K562 (cell line): ENCODE data around the gene TOM1L2. TPM values are rescaled to one million over a fixed set of nuclear protein-coding genes. Genes with fewer than 3 reads are reported as not detected.
A peak's percentile ranks its signal among the peaks of the same experiment; 100 is the strongest.

Experiments used
- ATAC-seq: fragments of 200-7000 bp; cut with Tn5 transposase; 3 replicates; pipeline ENCODE4 v1.9.1; 2020; ENCODE audit warnings: moderate library complexity
- BruUV-seq: library from RNA; stranded (reverse); fragments of 400-500 nt; replicated peaks from 2 replicates; lab custom pipeline; 2021; lab: Mats Ljungman, UMichigan
- CTCF ChIA-PET: fragments of 300-600 bp; formaldehyde crosslinking; extraction: SDS; loops from one replicate; lab custom pipeline; 2021; ENCODE audit warnings: low intra/inter-chr PET ratio; lab: Yijun Ruan, JAX
- POLR2A ChIA-PET: fragments of 300-600, 350-650 bp; sonication (Branson Sonifier 250); formaldehyde crosslinking; extraction: SDS; loops from one replicate; lab custom pipeline; 2021; ENCODE audit warnings: antibody characterized with exemption, inconsistent platforms; lab: Yijun Ruan, JAX
- DNase-seq, 4 experiments: peaks; one replicate each; pipeline versions ENCODE4 v3.0.0 to v3.0.0-alpha.2; 2011 to 2018; ENCODE audit warnings: low spot score in 3 of 4, mixed read lengths in 3 of 4; ENCODE audit errors: extremely low read depth in 1 of 4
- FAIRE-seq: peaks from 2 replicates; lab custom pipeline; 2011; peaks lifted over from hg19 to GRCh38; lab: Jason Lieb, UNC
- H2AFZ ChIP-seq: 2 replicates; pipeline ENCODE4 v1.6.0; 2011; ENCODE audit warnings: low read depth, low read length, control low read depth, inconsistent platforms
- H3K27ac ChIP-seq: fragments of 200-600 bp; 3 replicates; pipeline ENCODE4 v1.8.0; 2011; ENCODE audit warnings: low read depth, mild to moderate bottlenecking, control low read depth, inconsistent platforms, low read length, moderate library complexity, mixed read lengths; ENCODE audit errors: extremely low read depth
- H3K27me3 ChIP-seq, 2 experiments: fragments of 300-600 bp in 1 of 2; 2 replicates in 1 of 2; 3 replicates in 1 of 2; pipeline versions ENCODE4 v1.6.0 to v1.8.0; 2011; ENCODE audit warnings: inconsistent platforms in 2 of 2, low read length in 2 of 2, mild to moderate bottlenecking in 1 of 2, mixed read lengths in 1 of 2, moderate library complexity in 1 of 2; ENCODE audit not compliant: control insufficient read depth in 2 of 2, insufficient read depth in 2 of 2
- H3K36me3 ChIP-seq: fragments of 300-600 bp; 3 replicates; pipeline ENCODE4 v1.8.0; 2011; ENCODE audit warnings: mild to moderate bottlenecking, low read length, inconsistent platforms; ENCODE audit not compliant: control insufficient read depth, insufficient read depth
- H3K4me1 ChIP-seq, 2 experiments: fragments of 200-600 bp in 1 of 2; replicated peaks in 1 of 2; 2 replicates in 1 of 2; 3 replicates in 1 of 2; pipeline versions ENCODE4 v1.5.1 to v1.8.0; 2011; ENCODE audit warnings: inconsistent platforms in 2 of 2, low read length in 2 of 2, mild to moderate bottlenecking in 1 of 2, mixed read lengths in 1 of 2, moderate library complexity in 1 of 2; ENCODE audit not compliant: control insufficient read depth in 2 of 2, insufficient read depth in 2 of 2
- H3K4me2 ChIP-seq: 2 replicates; pipeline ENCODE4 v1.6.1; 2011; ENCODE audit warnings: low read length, control low read depth, inconsistent platforms, mixed read lengths; ENCODE audit not compliant: insufficient read depth
- H3K4me3 ChIP-seq: fragments of 200-600 bp; sonication (generic), shearing (Covaris generic); 2 replicates; pipeline ENCODE4 v1.5.1; 2016; ENCODE audit warnings: control low read depth, inconsistent platforms
- H3K79me2 ChIP-seq: fragments of 200-600 bp; 3 replicates; pipeline ENCODE4 v1.8.0; 2011; ENCODE audit warnings: low read length, inconsistent platforms; ENCODE audit not compliant: control insufficient read depth, insufficient read depth
- H3K9ac ChIP-seq, 2 experiments: 2 replicates each; pipeline versions ENCODE4 v1.6.0 to v1.6.1; 2011; ENCODE audit warnings: low read depth in 2 of 2, low read length in 2 of 2, control low read depth in 1 of 2, inconsistent platforms in 1 of 2, mild to moderate bottlenecking in 1 of 2, mixed read lengths in 1 of 2; ENCODE audit not compliant: insufficient read depth in 1 of 2
- H3K9me1 ChIP-seq: one replicate; pipeline ENCODE4 v1.6.0; 2011; ENCODE audit warnings: inconsistent platforms, mild to moderate bottlenecking, low read length, moderate library complexity; ENCODE audit not compliant: control insufficient read depth, insufficient read depth
- H3K9me3 ChIP-seq: replicated peaks from 2 replicates; pipeline ENCODE4 v1.5.1; 2011; ENCODE audit warnings: low read depth, low read length, inconsistent platforms; ENCODE audit not compliant: control insufficient read depth, insufficient read depth
- H4K20me1 ChIP-seq: replicated peaks from 2 replicates; pipeline ENCODE4 v1.6.1; 2011; ENCODE audit warnings: low read length, inconsistent platforms, mixed read lengths; ENCODE audit not compliant: control insufficient read depth, insufficient read depth
- BCL6 ChIP-seq: fragments of 250-450 bp; sonication (Bioruptor Pico); IDR thresholded peaks from 2 replicates; pipeline ENCODE4 v1.4.0; 2020
- CC2D1A ChIP-seq: fragments of 450-650 bp; IDR thresholded peaks from 2 replicates; pipeline ENCODE4 v1.6.1; 2017; ENCODE audit warnings: mild to moderate bottlenecking
- E2F1 ChIP-seq: sonication (generic); formaldehyde crosslinking; IDR thresholded peaks from 2 replicates; pipeline ENCODE4 v1.8.1; 2023; ENCODE audit warnings: mild to moderate bottlenecking, missing genetic modification reagents, moderate library complexity
- ESRRA ChIP-seq: fragments of 450-650 bp; IDR thresholded peaks from 2 replicates; pipeline ENCODE4 v1.6.1; 2014; ENCODE audit warnings: low read depth, mild to moderate bottlenecking, moderate library complexity, borderline replicate concordance
- FIP1L1 ChIP-seq: fragments of 200-400 bp; formaldehyde crosslinking; IDR thresholded peaks from 2 replicates; pipeline ENCODE4 v1.6.1; 2018; ENCODE audit warnings: mild to moderate bottlenecking, low read depth, low read length; ENCODE audit not compliant: poor library complexity, severe bottlenecking
- HINFP ChIP-seq: fragments of 450-650 bp; conservative IDR thresholded peaks from 2 replicates; pipeline ENCODE4 v1.6.1; 2016; ENCODE audit warnings: missing genetic modification characterization, low read depth, mild to moderate bottlenecking, control low read depth, missing compliant biosample characterization
- MLLT1 ChIP-seq, 2 experiments: fragments of 450-650 bp; IDR thresholded peaks; 2 replicates each; pipeline ENCODE4 v1.6.1; 2016
- MYC ChIP-seq, 2 experiments: fragments of 250-450 bp in 1 of 2; sonication (Bioruptor Pico) in 1 of 2; IDR thresholded peaks; 2 replicates each; pipeline versions ENCODE4 v1.5.1 to v1.6.1; 2012 to 2021; ENCODE audit warnings: low read depth in 2 of 2, borderline replicate concordance in 1 of 2, improper control_type of control experiment in 1 of 2, low read length in 1 of 2, mild to moderate bottlenecking in 1 of 2, moderate library complexity in 1 of 2
- NCOR1 ChIP-seq: fragments of 450-650 bp; IDR thresholded peaks from 2 replicates; pipeline ENCODE4 v1.6.1; 2016; ENCODE audit warnings: mild to moderate bottlenecking, moderate library complexity
- POLR2B ChIP-seq: fragments of 450-650 bp; IDR thresholded peaks from 2 replicates; pipeline ENCODE4 v1.6.1; 2018; ENCODE audit warnings: low read depth; ENCODE audit not compliant: partially characterized antibody
- SRSF1 ChIP-seq: fragments of 200-400 bp; formaldehyde crosslinking; IDR thresholded peaks from 2 replicates; pipeline ENCODE4 v1.6.1; 2017; ENCODE audit warnings: mild to moderate bottlenecking, low read depth, low read length, moderate library complexity
- ZBTB5 ChIP-seq: fragments of 450-650 bp; IDR thresholded peaks from 2 replicates; pipeline ENCODE4 v1.6.1; 2017; ENCODE audit warnings: antibody characterized with exemption
- ZFX ChIP-seq: sonication (generic); formaldehyde crosslinking; IDR thresholded peaks from 2 replicates; pipeline ENCODE4 v1.8.0; 2022; ENCODE audit warnings: mild to moderate bottlenecking, missing genetic modification reagents, moderate library complexity
- WGBS: fragments of 100-300 bp; shearing (Covaris generic); methylation state at CpG from one replicate; pipeline ENCODE4 v1.1.6; 2016; ENCODE audit warnings: low coverage, mixed read lengths; ENCODE audit not compliant: insufficient coverage; ENCODE audit errors: missing lambda C conversion rate; 5-methylcytosine and 5-hydroxymethylcytosine counted together
- in situ Hi-C: fragments of 300-500 bp; cut with MboI; formaldehyde crosslinking; loops from 4 replicates; pipeline ENCODE4 v1.15.0; 2018; ENCODE audit warnings: inconsistent platforms, mixed read lengths
- intact Hi-C: fragments of 100-400 bp; cut with micrococcal nuclease; formaldehyde crosslinking; loops from 2 replicates; pipeline ENCODE4 v1.14.2; 2022
- polyA plus RNA-seq, 8 experiments: library from polyadenylated mRNA; depleted of rRNA in 4 of 8; stranded (reverse) in 5 of 8; unstranded in 3 of 8; fragments of >200 nt; fragmentation: Nextera tagmentation in 2 of 8; fragmentation: Illumina TruSeq in 1 of 8; extraction: Ambion mirVana in 2 of 8; extraction: Trizol in 1 of 8; gene quantifications; 2 replicates each; pipeline versions ENCODE4 v1.2.1 to v1.2.3, GENCODE V29; 2011 to 2014; ENCODE audit warnings: inconsistent platforms in 1 of 8, missing spikeins in 1 of 8
- total RNA-seq, 7 experiments: library from RNA; depleted of rRNA in 6 of 7; stranded (reverse); fragments of >200 nt in 6 of 7; fragmentation: Illumina TruSeq in 2 of 7; extraction: Trizol in 2 of 7; gene quantifications; 2 replicates each; pipeline versions ENCODE4 v1.2.1 to v1.2.3, GENCODE V29; 2011 to 2021; ENCODE audit warnings: low replicate concordance in 1 of 7

The TOM1L2 gene
- total and polyA plus RNA-seq, 9 of the 15 experiments (the other 6 are each of a cell fraction or from before 2014, with no cell fraction given), result 0.07 to 6.0 (median 2.5) TPM

- WGBS, result 0% methylated on average over 1 of the region's 1 CpG
- Histone ChIP-seq H3K79me2 (peaks cover 35% of the 10 kb centered on the region), H3K4me1 (peaks cover 44 to 82% of the 10 kb centered on the region in 2 experiments), H3K4me2 (peak overlapping the region; percentile 28; the same call in 1 of the 2 replicates), H3K9ac (peak overlapping the region; percentile 96 to 99), H3K4me3 (no peak overlapping the region), H3K27me3 (no peaks in the 10 kb centered on the region), H2AFZ (peak overlapping the region; percentile 14; the same call in 1 of the 2 replicates), H3K9me1 (no peaks in the 10 kb centered on the region), H4K20me1 (0 out of 2 replicates have a peak, but pooled peaks cover 3% of the 10 kb centered on the region), H3K36me3 (no peaks in the 10 kb centered on the region), H3K9me3 (no peaks in the 10 kb centered on the region), H3K27ac (peak overlapping the region; percentile 100)
- intact Hi-C loops, result no loop called here
- no peak for ATAC-seq
- DNase-seq, result peak in 1 of 4 experiments; percentile 53
- no TSS peak for BruUV-seq
- ChIA-PET CTCF (no interaction called here), POLR2A (interaction anchor here (0.7 to 2.8 kb wide), 12 partner anchors 8 to 172 kb away, joined by 3 to 14 read pairs (median 3); no protein-coding TSS in a partner anchor)
- peak; percentile 71 for FAIRE-seq
- in situ Hi-C loops, result no loop called here
- TF ChIP-seq NCOR1 (no peak), HINFP (tag) (peak; percentile 87), E2F1 (CRISPR knock-in tag) (no peak), POLR2B (no peak), MLLT1 (IDR thresholded peaks at IDR 0.05) (peak in 1 of 2 experiments; percentile 64; a peak in 1 of 4 replicates), ESRRA (peak; percentile 23; the same call in 1 of the 2 replicates), MYC (IDR thresholded peaks at IDR 0.05; ENCODE audit: low read depth, low read length) (no peak), MYC (CRISPR knock-in tag; IDR thresholded peaks at IDR 0.05; ENCODE audit: borderline replicate concordance, low read depth) (no peak), ZBTB5 (peak; percentile 86), ZFX (CRISPR knock-in tag) (peak; percentile 35; the same call in 1 of the 2 replicates), FIP1L1 (no peak), BCL6 (CRISPR knock-in tag) (no peak), SRSF1 (no peak), CC2D1A (peak; percentile 88)
These were observed 130.6 kb downstream of the TOM1L2 start for GRCh38 chr17:17841601-17842025.
